Smooth muscle cell (in vitro differentiated cells): ENCODE data around the gene FAM3D. TPM values are rescaled to one million over a fixed set of nuclear protein-coding genes. Genes with fewer than 3 reads are reported as not detected.
A peak's percentile ranks its signal among the peaks of the same experiment; 100 is the strongest.

Experiments
- DNase-seq: peaks from one replicate; lab custom pipeline; 2025; ENCODE audit not compliant: unreplicated experiment; lab: John Stamatoyannopoulos, UW
- H2AFZ ChIP-seq: fragments of 200-600 bp; sonication (generic); 2 replicates; pipeline ENCODE4 v1.6.0; 2016; ENCODE audit warnings: antibody characterized with exemption, low read depth, mild to moderate bottlenecking
- H3F3A ChIP-seq: fragments of 200-600 bp; sonication (generic); 2 replicates; pipeline ENCODE4 v1.6.0; 2017; ENCODE audit warnings: antibody characterized with exemption, low read depth
- H3K27ac ChIP-seq: fragments of 200-600 bp; sonication (generic); 2 replicates; pipeline ENCODE4 v1.5.1; 2016; ENCODE audit warnings: low read depth, mild to moderate bottlenecking
- H3K27me3 ChIP-seq: fragments of 200-600 bp; sonication (generic); 2 replicates; pipeline ENCODE4 v1.6.1; 2016; ENCODE audit warnings: low read depth, mild to moderate bottlenecking
- H3K36me3 ChIP-seq: fragments of 200-600 bp; sonication (generic); 2 replicates; pipeline ENCODE4 v1.5.1; 2016; ENCODE audit warnings: low read depth
- H3K4me1 ChIP-seq: fragments of 200-600 bp; sonication (generic); 2 replicates; pipeline ENCODE4 v1.5.1; 2016; ENCODE audit warnings: low read depth
- H3K4me2 ChIP-seq: fragments of 200-600 bp; sonication (generic); 2 replicates; pipeline ENCODE4 v1.6.0; 2016; ENCODE audit warnings: mild to moderate bottlenecking
- H3K4me3 ChIP-seq: fragments of 200-600 bp; sonication (generic); 2 replicates; pipeline ENCODE4 v1.5.1; 2016; ENCODE audit warnings: mild to moderate bottlenecking
- H3K79me2 ChIP-seq: fragments of 200-600 bp; sonication (generic); 2 replicates; pipeline ENCODE4 v1.6.0; 2016; ENCODE audit warnings: low read depth, mild to moderate bottlenecking
- H3K9ac ChIP-seq: fragments of 200-600 bp; sonication (generic); 2 replicates; pipeline ENCODE4 v1.6.0; 2016; ENCODE audit warnings: low read depth
- H3K9me3 ChIP-seq: fragments of 200-600 bp; sonication (generic); replicated peaks from 2 replicates; pipeline ENCODE4 v1.5.1; 2016; ENCODE audit warnings: low read depth
- H4K20me1 ChIP-seq: fragments of 200-600 bp; sonication (generic); 2 replicates; pipeline ENCODE4 v1.6.0; 2016; ENCODE audit warnings: low read depth
- WGBS: methylation state at CpG from one replicate; pipeline ENCODE4 v1.1.7; 2016; ENCODE audit warnings: low lambda C conversion rate; 5-methylcytosine and 5-hydroxymethylcytosine counted together
- polyA plus RNA-seq: library from polyadenylated mRNA; unstranded; fragments of >200 nt; fragmentation: Nextera tagmentation; extraction: Ambion mirVana; gene quantifications from 2 replicates; pipeline ENCODE4 v1.2.1, GENCODE V29; 2016
- total RNA-seq: library from RNA; depleted of rRNA; stranded (reverse); fragments of >200 nt; gene quantifications from 2 replicates; pipeline ENCODE4 v1.2.3, GENCODE V29; 2014
- TF ChIP-seq, protein P1 (sequence below): fragments of 200-600 bp; sonication (generic); IDR thresholded peaks from 2 replicates; pipeline ENCODE4 v1.5.1; 2017; ENCODE audit warnings: borderline replicate concordance, mild to moderate bottlenecking, antibody characterized with exemption; ENCODE audit not compliant: insufficient read depth, poor library complexity, severe bottlenecking

Gene FAM3D
- total and polyA plus RNA-seq, 2 experiments from 2014 or later: 0.18 to 0.33 TPM

DNA sequence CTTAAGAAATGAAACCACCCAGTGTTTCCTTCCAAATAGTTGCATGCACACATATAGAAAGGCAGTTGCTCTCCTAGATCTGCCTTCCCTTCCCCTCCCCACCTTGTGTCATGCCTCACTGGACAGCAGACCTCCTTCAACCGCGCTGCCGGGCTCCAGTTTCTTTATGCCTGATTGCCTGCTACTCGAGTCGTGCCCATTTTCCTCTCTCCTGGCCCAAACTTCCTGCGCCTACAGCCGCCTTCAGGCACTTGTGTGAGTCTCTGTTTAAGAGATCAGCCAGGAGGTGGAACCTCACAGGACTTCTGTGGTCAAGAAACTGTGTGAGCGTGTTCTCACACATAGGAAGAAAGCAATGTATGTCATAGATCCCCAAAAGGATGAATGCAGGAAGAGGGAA, 80.6 kb downstream of the FAM3D start:
- no peaks in the 10 kb centered on the region for H3K79me2 ChIP-seq
- no peaks in the 10 kb centered on the region for H4K20me1 ChIP-seq
- no peaks in the 10 kb centered on the region for H3K36me3 ChIP-seq
- no peaks in the 10 kb centered on the region for H3K9me3 ChIP-seq
- no peak overlapping the region for H2AFZ ChIP-seq
- H3K4me1 ChIP-seq: peaks cover 14% of the 10 kb centered on the region
- peaks cover 44% of the 10 kb centered on the region for H3K27me3 ChIP-seq
- H3K4me3 ChIP-seq: no peak overlapping the region
- DNase-seq: no peak
- H3K27ac ChIP-seq: no peak overlapping the region
- TF ChIP-seq, protein P1, sequence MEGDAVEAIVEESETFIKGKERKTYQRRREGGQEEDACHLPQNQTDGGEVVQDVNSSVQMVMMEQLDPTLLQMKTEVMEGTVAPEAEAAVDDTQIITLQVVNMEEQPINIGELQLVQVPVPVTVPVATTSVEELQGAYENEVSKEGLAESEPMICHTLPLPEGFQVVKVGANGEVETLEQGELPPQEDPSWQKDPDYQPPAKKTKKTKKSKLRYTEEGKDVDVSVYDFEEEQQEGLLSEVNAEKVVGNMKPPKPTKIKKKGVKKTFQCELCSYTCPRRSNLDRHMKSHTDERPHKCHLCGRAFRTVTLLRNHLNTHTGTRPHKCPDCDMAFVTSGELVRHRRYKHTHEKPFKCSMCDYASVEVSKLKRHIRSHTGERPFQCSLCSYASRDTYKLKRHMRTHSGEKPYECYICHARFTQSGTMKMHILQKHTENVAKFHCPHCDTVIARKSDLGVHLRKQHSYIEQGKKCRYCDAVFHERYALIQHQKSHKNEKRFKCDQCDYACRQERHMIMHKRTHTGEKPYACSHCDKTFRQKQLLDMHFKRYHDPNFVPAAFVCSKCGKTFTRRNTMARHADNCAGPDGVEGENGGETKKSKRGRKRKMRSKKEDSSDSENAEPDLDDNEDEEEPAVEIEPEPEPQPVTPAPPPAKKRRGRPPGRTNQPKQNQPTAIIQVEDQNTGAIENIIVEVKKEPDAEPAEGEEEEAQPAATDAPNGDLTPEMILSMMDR: no peak
- no peaks in the 10 kb centered on the region for H3F3A ChIP-seq
- no peak overlapping the region for H3K9ac ChIP-seq
- WGBS: 53% methylated on average over 8 of the region's 8 CpGs
- no peak overlapping the region for H3K4me2 ChIP-seq

GRCh38 chr3:58585005-58585786, 81.4 kb downstream of the FAM3D start:
- H3K4me1 ChIP-seq: peaks cover 22% of the 10 kb centered on the region
- peak overlapping the region; percentile 49 for H3K4me3 ChIP-seq
- peak; percentile 18 for DNase-seq
- no peak overlapping the region for H2AFZ ChIP-seq
- H4K20me1 ChIP-seq: no peaks in the 10 kb centered on the region
- TF ChIP-seq, protein P1: peak; percentile 54
- H3K79me2 ChIP-seq: no peaks in the 10 kb centered on the region
- no peaks in the 10 kb centered on the region for H3F3A ChIP-seq
- peaks cover 44% of the 10 kb centered on the region for H3K27me3 ChIP-seq
- H3K9me3 ChIP-seq: no peaks in the 10 kb centered on the region
- H3K36me3 ChIP-seq: no peaks in the 10 kb centered on the region
- H3K9ac ChIP-seq: no peak overlapping the region
- no peak overlapping the region for H3K27ac ChIP-seq
- WGBS: 18% methylated on average over 46 of the region's 46 CpGs
- H3K4me2 ChIP-seq: peak overlapping the region; percentile 84

- no peaks in the 10 kb centered on the region for H3F3A ChIP-seq
- H3K4me1 ChIP-seq: peaks cover 26% of the 10 kb centered on the region
- H3K9ac ChIP-seq: no peak overlapping the region
- TF ChIP-seq, protein P1: no peak
- H3K27ac ChIP-seq: no peak overlapping the region
- WGBS: 77% methylated on average over 10 of the region's 10 CpGs
- H3K4me3 ChIP-seq: peak overlapping the region; percentile 49
- peak overlapping the region; percentile 84 for H3K4me2 ChIP-seq
- H3K36me3 ChIP-seq: no peaks in the 10 kb centered on the region
- H4K20me1 ChIP-seq: no peaks in the 10 kb centered on the region
- DNase-seq: no peak
- H3K79me2 ChIP-seq: no peaks in the 10 kb centered on the region
- H3K27me3 ChIP-seq: peaks cover 44% of the 10 kb centered on the region
- H3K9me3 ChIP-seq: no peaks in the 10 kb centered on the region
- no peak overlapping the region for H2AFZ ChIP-seq
Observed at GRCh38 chr3:58584690-58585004, 81.9 kb downstream of the FAM3D start.

Other genes starting within 250 kb of the FAM3D start
- 123 and 134 TPM in 2 replicates for gene PDHB, start 232.9 kb downstream of the FAM3D start, total RNA-seq
- gene PDHB, start 232.9 kb downstream of the FAM3D start, polyA plus RNA-seq: 122 and 128 TPM in 2 replicates
- 21.4 and 29.3 TPM in 2 replicates for gene KCTD6, start 174.7 kb downstream of the FAM3D start, total RNA-seq
- gene KCTD6, start 174.7 kb downstream of the FAM3D start, polyA plus RNA-seq: 18.5 and 20.9 TPM in 2 replicates
- gene ACOX2, start 129.6 kb downstream of the FAM3D start, total RNA-seq: 4.6 and 8.5 TPM in 2 replicates
- 7.5 and 13.2 TPM in 2 replicates for gene ACOX2, start 129.6 kb downstream of the FAM3D start, polyA plus RNA-seq
- gene FAM107A, start 89.4 kb downstream of the FAM3D start, total RNA-seq: not detected in 2 replicates
- not detected in 2 replicates for gene FAM107A, start 89.4 kb downstream of the FAM3D start, polyA plus RNA-seq